ENCODE measurements around the gene SIK3. TPM values are rescaled to one million over a fixed set of nuclear protein-coding genes. Genes with fewer than 3 reads are reported as not detected.

SIK3 gene
- 24.7 TPM for polyA plus RNA-seq (2012; ENCODE audit: insufficient read length, low read depth)

DNA sequence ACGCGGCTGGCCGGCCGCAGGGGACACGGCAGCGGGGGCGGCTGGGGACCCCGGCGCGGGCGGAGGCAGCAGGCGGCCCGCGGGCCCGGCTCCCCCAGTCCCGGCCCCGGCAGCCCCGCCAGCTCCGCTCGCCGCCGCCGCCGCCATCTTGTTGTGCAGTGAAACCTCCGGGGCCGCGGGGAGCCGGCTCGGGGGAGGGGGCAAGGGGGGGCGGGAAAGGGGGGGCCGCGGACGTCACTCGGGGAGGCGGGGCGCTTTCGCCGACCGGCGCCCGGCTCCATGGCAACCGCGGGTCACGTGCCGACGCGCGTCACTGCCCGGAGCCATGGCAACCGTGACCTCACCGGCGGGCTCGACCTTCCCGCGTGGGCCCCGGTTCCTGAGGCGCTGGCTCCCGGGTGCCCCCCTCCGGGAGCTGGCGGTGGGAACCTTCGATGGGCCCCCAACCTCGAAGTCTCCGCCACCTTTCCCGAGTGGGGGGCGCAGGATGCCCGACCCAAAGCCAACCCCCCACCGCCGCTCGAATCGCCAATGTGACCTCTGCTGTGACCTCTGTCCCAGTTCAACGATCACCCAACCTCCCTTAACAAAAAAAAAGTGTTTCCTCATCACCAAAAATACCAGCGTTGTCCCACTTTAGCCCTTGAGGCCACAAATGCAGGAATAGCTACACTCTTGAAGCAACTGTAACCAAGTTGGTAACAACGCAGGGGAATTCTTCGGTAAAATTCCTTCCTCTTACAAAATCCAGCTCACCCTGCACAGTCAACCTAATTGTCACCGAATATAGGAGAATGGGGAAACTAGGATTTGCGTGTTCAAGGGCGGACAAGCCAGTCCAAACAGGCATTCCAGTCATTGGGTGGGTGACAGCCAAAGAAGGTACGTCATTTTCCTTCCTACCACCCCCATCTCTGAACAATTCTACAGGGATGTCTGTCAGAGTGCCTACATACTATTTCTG, at the start of gene SIK3:
TSS of gene SIK3 (minus strand) at position 160 of the 964 bp plus-strand sequence. CDS start at position 147, 13 bp downstream.
- TF ChIP-seq POLR2AphosphoS5 (IDR thresholded peaks at IDR 0.05; ENCODE audit: low read depth, low read length): peak; percentile 43; the same call in 1 of the 2 replicates
- TF ChIP-seq SIN3A (IDR thresholded peaks at IDR 0.05; ENCODE audit: borderline replicate concordance, insufficient read depth, low read length): no peak; the same call in 1 of the 2 replicates
- peak; percentile 88 for TF ChIP-seq FOXP2 (optimal IDR thresholded peaks at IDR 0.05; ENCODE audit: borderline replicate concordance, extremely low read depth, extremely low read length, insufficient read depth)
- peak; percentile 71; the same call in 1 of the 2 replicates for TF ChIP-seq TAF1 (IDR thresholded peaks at IDR 0.05; ENCODE audit: borderline replicate concordance, insufficient read depth, low read length)

DNA sequence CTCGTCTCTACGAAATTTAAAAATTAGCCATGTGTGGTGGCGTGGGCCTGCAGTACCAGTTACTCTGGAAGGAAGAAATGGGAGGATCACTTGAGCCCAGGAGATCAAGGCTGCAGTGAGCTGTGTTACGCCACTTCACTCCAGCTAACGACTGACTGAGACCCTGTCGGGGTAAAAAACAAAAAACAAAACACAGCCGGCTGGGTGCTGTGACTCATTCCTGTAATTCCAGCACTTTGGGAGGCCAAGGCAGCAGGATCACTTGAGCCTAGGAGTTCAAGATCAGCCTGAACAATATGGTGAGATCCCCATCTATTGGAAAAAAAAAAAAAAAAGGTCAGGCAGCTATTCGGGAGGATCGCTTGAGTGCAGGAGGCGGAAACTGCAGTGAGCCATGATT, 48.3 kb upstream of the SIK3 start:
- no peak for TF ChIP-seq POLR2AphosphoS5 (IDR thresholded peaks at IDR 0.05; ENCODE audit: low read depth, low read length)
- TF ChIP-seq, protein P1, sequence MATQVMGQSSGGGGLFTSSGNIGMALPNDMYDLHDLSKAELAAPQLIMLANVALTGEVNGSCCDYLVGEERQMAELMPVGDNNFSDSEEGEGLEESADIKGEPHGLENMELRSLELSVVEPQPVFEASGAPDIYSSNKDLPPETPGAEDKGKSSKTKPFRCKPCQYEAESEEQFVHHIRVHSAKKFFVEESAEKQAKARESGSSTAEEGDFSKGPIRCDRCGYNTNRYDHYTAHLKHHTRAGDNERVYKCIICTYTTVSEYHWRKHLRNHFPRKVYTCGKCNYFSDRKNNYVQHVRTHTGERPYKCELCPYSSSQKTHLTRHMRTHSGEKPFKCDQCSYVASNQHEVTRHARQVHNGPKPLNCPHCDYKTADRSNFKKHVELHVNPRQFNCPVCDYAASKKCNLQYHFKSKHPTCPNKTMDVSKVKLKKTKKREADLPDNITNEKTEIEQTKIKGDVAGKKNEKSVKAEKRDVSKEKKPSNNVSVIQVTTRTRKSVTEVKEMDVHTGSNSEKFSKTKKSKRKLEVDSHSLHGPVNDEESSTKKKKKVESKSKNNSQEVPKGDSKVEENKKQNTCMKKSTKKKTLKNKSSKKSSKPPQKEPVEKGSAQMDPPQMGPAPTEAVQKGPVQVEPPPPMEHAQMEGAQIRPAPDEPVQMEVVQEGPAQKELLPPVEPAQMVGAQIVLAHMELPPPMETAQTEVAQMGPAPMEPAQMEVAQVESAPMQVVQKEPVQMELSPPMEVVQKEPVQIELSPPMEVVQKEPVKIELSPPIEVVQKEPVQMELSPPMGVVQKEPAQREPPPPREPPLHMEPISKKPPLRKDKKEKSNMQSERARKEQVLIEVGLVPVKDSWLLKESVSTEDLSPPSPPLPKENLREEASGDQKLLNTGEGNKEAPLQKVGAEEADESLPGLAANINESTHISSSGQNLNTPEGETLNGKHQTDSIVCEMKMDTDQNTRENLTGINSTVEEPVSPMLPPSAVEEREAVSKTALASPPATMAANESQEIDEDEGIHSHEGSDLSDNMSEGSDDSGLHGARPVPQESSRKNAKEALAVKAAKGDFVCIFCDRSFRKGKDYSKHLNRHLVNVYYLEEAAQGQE (IDR thresholded peaks at IDR 0.05; ENCODE audit: insufficient read depth in 1 of 2, low read depth in 2 of 2, low read length in 2 of 2): no peak
- no peak for TF ChIP-seq TAF1 (IDR thresholded peaks at IDR 0.05; ENCODE audit: borderline replicate concordance, insufficient read depth, low read length)
- TF ChIP-seq SIN3A (IDR thresholded peaks at IDR 0.05; ENCODE audit: borderline replicate concordance, insufficient read depth, low read length): no peak
- TF ChIP-seq FOXP2 (optimal IDR thresholded peaks at IDR 0.05; ENCODE audit: borderline replicate concordance, extremely low read depth, extremely low read length, insufficient read depth): no peak

DNA sequence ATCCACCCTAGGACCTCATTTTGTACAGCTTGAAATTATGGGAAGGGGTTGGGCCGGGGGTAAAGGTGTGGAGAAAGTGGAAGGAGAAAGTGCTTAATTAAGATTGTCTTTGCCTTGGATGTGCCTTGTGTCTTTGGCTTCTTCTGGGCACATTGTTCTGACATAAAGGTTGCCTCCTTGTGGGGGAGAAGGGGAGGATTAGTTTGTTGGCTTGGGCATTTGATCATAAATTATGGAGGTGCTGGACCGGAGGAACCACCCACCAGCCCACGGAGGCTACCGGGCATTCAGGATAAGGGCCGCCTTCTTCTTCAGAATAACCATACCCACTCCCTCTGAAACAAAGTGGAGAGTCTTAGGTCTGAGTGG, 47.1 kb upstream of the SIK3 start:
- TF ChIP-seq POLR2AphosphoS5 (IDR thresholded peaks at IDR 0.05; ENCODE audit: low read depth, low read length) (no peak), TAF1 (IDR thresholded peaks at IDR 0.05; ENCODE audit: borderline replicate concordance, insufficient read depth, low read length) (no peak), SIN3A (IDR thresholded peaks at IDR 0.05; ENCODE audit: borderline replicate concordance, insufficient read depth, low read length) (0 out of 2 replicates have a peak, but pooled peaks have one; percentile 7)
- TF ChIP-seq, protein P1 (IDR thresholded peaks at IDR 0.05; ENCODE audit: insufficient read depth in 1 of 2, low read depth in 2 of 2, low read length in 2 of 2): no peak

DNA sequence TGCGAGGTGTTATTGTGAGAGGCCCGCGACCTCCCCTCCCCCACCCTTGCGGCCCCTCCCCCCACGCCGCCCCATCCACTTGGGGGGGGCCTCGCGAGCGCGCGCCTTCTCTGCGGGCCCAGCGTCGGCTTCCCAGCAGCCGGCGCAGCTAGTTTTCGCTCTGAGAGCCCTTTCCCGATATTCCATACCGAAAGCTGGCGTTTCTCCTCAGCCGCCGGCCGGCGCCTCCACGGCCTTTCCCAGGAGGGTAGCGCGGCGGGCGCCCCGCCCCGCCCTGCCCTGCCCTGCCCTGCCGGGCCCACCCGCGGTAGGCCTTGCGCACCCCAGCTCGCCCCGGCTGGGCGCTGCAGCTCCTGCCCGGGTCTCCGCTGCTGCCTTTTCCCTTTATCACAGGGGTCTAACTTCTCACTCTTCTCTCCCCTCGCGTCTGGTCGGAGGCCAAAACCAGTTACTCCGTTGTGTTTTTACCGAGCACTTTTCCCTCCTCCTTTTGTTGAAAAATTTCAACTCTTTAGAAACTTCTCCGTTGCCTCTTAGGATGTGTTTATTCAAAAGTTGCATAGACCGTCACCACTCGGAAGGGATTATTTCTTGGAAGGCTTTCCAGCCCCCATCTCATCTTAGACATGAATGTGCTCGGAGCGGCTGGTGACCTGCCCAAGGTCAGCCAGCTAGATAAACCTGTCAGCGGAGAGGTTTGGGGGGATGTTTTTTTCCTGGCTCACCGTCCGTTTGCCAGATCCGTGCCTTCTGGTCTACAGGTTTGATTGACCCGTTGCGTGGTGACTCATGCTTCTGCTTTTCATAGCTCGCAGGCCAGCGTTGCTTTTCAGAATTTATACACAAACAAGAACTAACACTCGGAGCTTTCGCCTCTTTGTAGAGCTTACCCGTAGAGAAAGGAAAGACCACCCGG, 46.5 kb upstream of the SIK3 start:
- no peak for TF ChIP-seq POLR2AphosphoS5 (IDR thresholded peaks at IDR 0.05; ENCODE audit: low read depth, low read length)
- TF ChIP-seq TAF1 (IDR thresholded peaks at IDR 0.05; ENCODE audit: borderline replicate concordance, insufficient read depth, low read length): no peak
- TF ChIP-seq FOXP2 (optimal IDR thresholded peaks at IDR 0.05; ENCODE audit: borderline replicate concordance, extremely low read depth, extremely low read length, insufficient read depth): no peak
- TF ChIP-seq SIN3A (IDR thresholded peaks at IDR 0.05; ENCODE audit: borderline replicate concordance, insufficient read depth, low read length): no peak; the same call in 1 of the 2 replicates
- TF ChIP-seq, protein P1 (IDR thresholded peaks at IDR 0.05; ENCODE audit: insufficient read depth in 1 of 2, low read depth in 2 of 2, low read length in 2 of 2): no peak
